Kidney capillary endothelial cell (primary cell): ENCODE data around the gene CASZ1.

Experiments used
- DNase-seq: peaks from one replicate; pipeline ENCODE4 v3.0.0-alpha.2; 2018; ENCODE audit warnings: low spot score

The CASZ1 gene

GRCh38 chr1:10775763-10776162 is 20.7 kb downstream of the CASZ1 start:
- DNase-seq = no peak

GRCh38 chr1:10774615-10775310 is 21.7 kb downstream of the CASZ1 start:
- DNase-seq = no peak

GRCh38 chr1:10773851-10774614 is 22.4 kb downstream of the CASZ1 start:
- no peak for DNase-seq

GRCh38 chr1:10773376-10773775 is 23.1 kb downstream of the CASZ1 start:
- DNase-seq = no peak

GRCh38 chr1:10772711-10773110 is 23.7 kb downstream of the CASZ1 start:
- DNase-seq = no peak

GRCh38 chr1:10771789-10772188 is 24.7 kb downstream of the CASZ1 start:
- no peak for DNase-seq

- DNase-seq = no peak
Observed at GRCh38 chr1:10768552-10768951, 27.9 kb downstream of the CASZ1 start.

- no peak for DNase-seq
Observed at GRCh38 chr1:10767282-10767681, 29.2 kb downstream of the CASZ1 start.

GRCh38 chr1:10765734-10766478 is 30.5 kb downstream of the CASZ1 start:
- no peak for DNase-seq

GRCh38 chr1:10765304-10765703 is 31.1 kb downstream of the CASZ1 start:
- DNase-seq = no peak

- no peak for DNase-seq
Observed at GRCh38 chr1:10764296-10764798, 32.1 kb downstream of the CASZ1 start.

GRCh38 chr1:10762875-10763274 is 33.6 kb downstream of the CASZ1 start:
- no peak for DNase-seq

- DNase-seq = no peak
Observed at GRCh38 chr1:10762153-10762523, 34.3 kb downstream of the CASZ1 start.

GRCh38 chr1:10761503-10762152 is 34.8 kb downstream of the CASZ1 start:
- peak; percentile 5 for DNase-seq

- DNase-seq = no peak
Observed at GRCh38 chr1:10760566-10761502, 35.6 kb downstream of the CASZ1 start.

- DNase-seq = no peak
Observed at GRCh38 chr1:10759413-10760200, 36.8 kb downstream of the CASZ1 start.

- no peak for DNase-seq
Observed at GRCh38 chr1:10756842-10757241, 39.6 kb downstream of the CASZ1 start.

GRCh38 chr1:10755970-10756521 is 40.4 kb downstream of the CASZ1 start:
- DNase-seq = no peak

GRCh38 chr1:10754568-10755329 is 41.7 kb downstream of the CASZ1 start:
- DNase-seq = no peak
